GM12874 (cell line): ENCODE results near the gene ABCC11.

Source experiments
- CTCF ChIP-seq: IDR thresholded peaks from 2 replicates; pipeline ENCODE4 v1.5.1; 2011; ENCODE audit warnings: low read depth, mild to moderate bottlenecking, control low read depth, low read length, moderate library complexity; ENCODE audit not compliant: insufficient read depth

The ABCC11 gene

DNA sequence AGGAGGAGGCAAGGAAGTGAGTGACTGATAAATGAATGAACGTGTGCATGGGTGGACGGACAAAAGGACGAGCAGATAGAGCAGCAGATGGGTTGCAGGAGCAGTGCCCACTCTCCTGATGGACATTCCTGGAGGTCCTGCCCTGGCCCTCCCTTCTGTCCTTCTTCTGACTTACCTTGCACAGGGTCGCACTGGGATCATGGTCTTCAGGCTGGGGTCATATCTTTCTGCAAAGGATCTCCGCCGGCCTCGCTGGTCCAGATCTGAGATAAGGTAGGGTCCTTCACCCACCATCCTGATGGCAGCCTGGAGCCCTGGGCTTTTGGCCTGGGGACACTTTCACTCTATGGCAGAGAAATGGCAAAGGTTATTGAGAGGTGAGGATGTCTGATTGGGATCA, 101.2 kb downstream of the ABCC11 start:
- TF ChIP-seq CTCF = no peak

DNA sequence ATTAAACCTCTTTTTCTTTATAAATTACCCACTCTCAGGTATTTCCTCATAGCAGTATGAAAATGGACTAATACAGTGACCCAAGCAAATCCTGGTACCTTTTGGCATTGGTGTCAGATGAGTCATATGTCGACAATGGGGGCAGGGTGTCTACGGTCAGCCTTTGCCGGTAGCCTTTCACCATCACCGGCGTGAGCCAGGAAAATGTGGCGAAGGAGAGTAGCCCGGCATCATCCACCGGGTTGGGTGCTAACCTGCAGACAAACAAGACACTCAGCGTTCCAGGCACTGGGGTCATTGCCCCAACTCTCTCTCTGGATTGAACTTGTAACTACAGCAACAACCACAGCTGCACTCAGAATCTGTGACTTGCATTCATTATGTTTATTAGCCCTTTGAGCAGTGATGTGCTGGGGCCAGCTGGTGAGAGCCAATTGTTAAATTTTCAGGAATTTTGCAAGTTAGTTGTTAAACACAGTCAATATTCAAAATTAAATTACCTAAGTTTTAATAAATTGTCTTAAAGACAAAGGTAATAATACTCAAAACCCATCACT, 103.4 kb downstream of the ABCC11 start:
- TF ChIP-seq CTCF = no peak

DNA sequence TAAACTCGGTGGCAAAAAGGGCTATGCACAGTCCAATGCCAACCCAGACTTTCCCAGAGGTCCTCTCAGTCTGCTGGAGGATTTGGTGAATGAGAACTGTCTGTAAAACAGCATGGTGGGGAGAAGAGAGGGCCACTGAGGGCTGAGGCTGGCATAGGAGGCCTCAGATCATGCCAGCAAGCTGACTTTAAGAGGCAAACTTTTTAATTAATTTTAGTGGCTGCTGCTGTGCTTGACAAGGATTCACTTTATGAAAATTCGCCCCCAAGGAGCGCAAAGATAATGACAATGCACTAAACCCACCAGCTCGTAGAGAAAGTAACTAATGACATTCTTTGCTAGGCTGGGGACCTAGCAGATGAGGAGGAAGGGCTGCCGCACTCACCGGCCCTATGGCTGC, 106.5 kb downstream of the ABCC11 start:
- TF ChIP-seq CTCF = no peak

GRCh38 chr16:48139517-48139916, 107.8 kb downstream of the ABCC11 start:
- TF ChIP-seq CTCF = no peak

- TF ChIP-seq CTCF = no peak
These were observed 108.8 kb downstream of the ABCC11 start for GRCh38 chr16:48138543-48138942.

GRCh38 chr16:48137822-48138221, 109.5 kb downstream of the ABCC11 start:
- no peak for TF ChIP-seq CTCF

DNA sequence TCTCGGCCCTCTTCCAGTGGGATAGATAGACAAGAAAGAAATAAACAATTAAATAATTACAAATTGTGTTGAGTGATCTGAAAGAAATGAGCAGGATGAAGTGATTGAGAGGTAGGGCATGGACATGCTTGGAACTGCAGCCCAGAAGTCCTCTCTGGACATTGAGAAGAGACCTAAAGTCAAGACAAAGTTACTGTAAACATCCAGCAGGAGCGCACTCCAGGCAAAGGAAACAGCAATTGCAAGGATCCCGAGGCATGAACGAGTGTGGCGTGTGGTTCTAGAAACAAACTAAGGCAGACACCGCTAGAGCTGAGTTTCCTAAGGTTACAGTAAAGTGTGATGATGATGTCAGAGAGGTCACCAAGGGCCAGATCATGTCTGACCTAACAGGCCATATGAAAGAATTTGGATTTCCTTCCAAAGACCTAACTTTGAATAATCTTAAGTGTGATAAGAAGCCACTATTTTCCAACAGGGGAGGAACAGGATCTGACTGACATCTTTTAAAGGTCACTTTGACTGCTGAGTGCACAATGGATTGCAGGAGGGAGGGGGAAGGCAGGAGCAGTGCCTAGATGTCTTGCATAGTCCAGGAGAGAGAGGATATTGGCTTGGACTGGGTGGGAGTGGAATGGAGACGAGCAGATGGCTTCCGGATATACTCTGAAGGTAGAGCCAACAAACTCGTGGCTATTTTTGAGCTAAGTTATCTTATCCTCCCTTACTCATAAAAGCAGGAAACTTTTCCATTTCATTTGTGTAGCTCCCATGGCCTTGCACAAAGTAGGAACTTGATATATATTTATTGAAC, 110.6 kb downstream of the ABCC11 start:
- TF ChIP-seq CTCF = no peak
